Hematopoietic multipotent progenitor cell treated with erythropoietin and hydrocortisone succinate and interleukin-3 and kit ligand, for 17 days (in vitro differentiated cells): ENCODE measurements around the gene RBM47.
"Not testable (repeated sequence)": the region's sequence is repeated elsewhere in the genome, so short reads cannot be mapped to it uniquely, and the experiment has no call there.

Experiments used
- DNase-seq: peaks from one replicate; pipeline ENCODE4 v3.0.0-alpha.2; 2015; ENCODE audit warnings: low spot score

RBM47 gene

DNA sequence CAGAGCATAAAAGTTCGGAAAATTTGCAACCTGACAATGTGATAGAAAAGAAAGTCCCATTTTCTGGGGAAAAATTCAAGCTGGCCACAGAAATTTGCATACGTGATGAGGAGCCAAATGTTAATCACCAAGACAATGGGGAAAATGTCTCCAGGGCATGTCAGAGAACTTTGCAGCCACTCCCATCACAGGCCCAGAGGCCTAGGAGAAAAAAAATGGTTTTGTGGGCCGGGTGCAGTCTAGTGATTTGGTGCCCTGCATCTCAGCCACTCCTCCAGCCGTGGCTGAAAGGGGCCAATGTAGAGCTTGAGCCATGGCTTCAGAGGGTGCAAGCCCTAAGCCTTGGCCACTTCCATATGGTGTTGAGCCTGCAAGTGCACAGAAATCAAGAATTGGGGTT is 223.3 kb downstream of the RBM47 start:
- DNase-seq: no peak

DNA sequence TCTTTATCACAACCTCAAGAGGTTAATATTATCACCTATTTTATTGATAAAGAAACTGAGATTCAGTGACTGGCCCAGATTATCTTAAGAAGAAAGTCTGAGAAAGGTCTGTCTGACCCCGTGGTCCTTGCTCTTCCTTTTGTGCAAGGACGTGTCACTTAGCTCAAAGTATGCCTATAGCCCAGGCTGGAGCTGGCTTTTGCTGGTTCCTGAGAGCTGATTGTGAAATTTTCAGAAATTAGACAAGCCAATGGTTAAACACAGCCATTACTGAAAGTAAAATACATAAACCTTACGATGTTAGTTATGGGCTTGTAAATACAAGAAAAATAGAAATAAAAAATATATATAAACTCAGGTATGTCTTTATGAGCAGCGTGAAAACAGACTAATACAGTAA is 224.5 kb downstream of the RBM47 start:
- DNase-seq: no peak

DNA sequence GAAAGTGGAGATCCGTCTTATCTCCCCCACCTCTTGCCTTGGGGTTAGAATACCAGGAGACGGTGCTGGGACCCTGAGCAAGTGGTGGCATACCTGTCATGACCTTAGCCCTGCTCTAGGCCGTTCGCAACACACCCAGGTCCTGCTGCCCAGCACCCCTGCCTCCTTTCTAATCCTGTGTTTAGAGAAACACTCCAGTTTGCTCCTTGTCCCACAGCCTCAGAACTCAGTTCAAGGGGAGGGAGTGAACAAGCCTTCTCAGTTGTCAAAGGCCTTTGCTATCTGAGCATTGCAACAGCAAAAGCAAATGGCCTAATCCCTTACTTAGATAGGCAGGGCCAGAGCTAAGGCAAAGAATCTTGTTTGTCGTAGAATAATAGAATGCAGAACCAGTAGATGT is 226.6 kb downstream of the RBM47 start:
- DNase-seq: no peak

DNA sequence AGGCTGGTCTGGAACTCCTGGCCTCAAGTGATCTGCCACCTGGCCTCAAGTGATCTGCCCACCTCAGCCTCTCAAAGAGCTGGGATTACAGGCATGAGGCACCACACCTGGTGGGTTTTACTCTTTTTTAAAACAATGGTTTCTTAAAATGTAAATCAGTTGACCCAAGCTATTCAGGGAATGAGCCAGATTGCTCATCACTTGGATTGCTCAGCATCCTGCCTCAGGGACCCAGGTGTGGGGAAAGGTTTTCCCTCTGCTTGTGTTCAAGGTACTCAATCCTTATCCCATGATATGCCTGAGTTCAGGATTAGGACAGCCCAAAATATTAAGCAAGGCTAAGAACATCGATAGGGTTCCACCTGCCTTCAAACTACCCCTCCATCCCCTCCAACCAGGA is 227.1 kb downstream of the RBM47 start:
- no peak for DNase-seq

DNA sequence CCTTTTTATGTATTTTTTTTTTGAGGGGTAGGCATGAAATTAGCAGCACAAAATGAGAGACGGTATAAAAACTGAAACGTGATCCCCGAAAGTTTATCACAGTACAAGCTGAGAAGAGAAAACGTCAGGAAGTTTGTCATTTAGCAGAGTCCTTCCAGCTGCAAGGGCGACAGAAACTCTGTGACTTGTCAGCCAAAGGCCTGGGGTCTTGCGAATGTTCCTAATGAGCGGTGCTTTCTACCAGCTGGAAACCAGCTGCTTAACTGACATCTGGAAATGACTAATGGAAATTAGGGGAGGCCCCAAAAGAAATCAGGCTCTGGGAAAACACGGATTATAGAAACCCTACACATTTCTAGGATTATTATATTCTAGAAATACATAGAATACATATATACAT is 228.0 kb downstream of the RBM47 start:
- no peak for DNase-seq

DNA sequence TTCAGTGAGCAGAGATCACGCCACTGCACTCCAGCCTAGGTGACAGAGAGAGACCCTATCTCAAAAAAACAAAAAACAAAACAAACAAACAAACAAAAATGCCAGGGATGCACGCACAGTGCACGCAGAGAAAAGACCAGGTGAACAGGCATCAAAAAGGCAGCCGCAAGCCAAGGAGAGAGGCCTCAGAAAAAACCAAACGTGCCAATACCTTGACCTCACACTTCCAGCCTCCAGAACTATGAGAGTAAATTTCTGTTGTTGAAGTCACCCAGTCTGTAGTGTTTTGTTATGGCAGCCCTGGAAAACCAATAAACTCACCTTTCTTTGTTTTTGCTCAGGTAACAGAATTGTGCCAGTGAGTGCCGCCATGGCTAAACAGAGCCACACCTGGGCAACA is 228.6 kb downstream of the RBM47 start:
- no peak for DNase-seq

DNA sequence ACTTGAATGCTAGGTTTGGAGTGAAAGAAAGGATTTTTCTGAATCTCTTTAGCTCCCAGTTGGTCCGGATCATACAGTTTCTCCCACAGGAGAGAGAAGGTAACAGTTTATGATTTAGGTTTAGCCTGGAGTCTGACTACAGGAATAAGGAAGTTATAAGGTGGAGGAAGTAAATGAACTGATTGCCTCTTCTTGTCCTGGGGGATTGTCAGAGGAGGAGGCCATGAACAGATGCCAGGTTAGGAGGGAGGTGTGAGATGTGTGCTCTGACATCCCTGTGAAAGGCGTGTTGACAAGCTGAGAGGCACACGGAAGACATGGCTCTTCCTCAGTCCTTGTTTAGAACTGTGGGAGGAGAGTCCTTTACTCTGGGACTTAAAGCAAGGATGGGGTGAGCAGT is 230.1 kb downstream of the RBM47 start:
- DNase-seq: no peak

DNA sequence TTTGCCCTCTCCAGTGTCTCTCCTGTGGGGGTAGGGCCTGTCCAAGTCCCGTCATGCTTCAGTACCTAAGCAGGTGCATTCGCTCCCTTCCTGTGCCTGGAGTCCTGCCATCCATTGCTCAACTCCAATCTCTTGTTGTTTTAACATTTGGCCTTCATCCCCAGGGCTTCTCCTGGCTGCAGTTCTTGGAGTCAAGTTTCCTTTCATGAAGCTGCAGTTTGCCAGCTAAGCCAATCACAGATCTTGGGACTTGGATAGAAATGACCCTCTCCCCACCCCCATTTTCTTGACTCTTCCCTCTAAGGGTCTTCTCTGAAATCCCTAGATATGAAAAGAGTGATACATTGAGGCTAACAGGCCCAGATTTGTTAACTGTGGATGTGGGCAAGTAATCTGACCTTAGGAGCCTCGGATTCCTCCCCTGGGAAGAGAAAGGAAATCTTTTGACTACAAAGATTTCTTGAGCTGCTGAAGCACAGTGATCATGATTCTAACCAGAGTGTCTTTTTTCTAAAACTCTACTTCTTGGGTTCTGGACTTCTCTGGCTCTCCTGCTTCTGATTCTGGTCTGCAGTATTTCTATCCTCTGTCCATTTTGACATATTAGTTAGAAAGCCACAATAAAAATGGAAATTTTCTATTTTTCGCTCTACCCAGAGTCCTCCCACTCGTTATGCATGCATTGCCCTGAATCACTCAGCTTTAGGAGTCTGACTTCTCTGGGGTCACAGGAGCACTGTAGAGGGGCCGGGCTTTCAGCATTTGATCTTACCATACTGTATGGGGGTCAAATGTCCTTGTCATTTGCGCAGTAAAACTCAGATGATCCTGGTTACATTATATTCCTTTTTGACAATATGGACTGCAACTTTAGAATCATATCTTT is 233.5 kb downstream of the RBM47 start:
- no peak for DNase-seq

DNA sequence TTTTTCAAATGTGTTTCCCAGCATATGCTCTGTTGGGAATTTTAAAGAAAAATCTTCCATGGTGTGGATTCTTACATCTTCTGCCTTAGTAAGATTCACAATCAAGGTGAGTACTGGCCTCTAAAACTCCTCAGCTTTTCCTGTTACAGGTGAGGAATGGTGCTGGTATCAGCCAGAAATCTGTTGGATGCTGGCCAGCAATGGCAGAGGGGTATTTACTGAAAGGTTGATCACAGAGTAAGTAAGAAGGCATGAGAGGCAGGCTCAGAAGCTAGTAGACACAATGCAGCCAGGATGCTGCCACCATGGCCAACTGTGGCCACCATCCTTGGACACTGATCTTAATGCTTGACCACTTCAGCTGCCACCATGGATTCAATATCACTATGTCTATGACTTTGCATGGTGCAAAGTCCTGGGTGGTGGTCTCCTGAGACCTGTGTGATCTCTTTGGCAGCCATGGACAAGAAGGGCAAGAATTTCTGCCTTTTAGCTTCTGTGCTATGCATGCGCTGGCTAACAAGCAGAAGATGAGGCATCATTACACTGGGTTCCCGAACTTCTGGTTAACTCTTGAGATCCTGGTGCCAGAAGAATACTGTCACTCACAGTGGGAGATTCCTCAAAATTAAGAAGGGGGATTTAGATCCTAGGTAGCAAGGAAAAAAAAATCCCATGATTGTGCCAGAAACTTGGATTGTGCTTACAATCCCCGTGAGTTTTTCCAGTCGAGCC is 234.3 kb downstream of the RBM47 start:
- no peak for DNase-seq

DNA sequence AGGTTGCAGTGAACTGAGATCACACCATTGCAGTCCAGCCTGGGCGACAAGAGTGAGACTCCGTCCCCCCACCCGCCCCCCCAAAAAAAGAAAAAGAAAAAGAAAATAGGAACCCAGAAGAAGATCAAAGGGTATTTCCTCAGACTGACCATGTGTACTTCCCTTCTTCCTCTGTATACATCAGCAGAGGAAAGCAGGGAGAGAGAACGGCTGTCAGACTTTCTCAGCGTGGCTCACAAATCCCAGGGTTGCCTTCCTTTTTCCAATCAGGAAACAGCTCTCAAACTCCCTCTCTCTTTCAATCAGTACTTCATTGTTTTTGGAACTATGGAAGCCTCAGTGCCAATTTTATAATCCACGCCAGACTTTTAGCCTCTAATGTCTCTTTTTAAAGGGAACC is 235.4 kb downstream of the RBM47 start:
- DNase-seq: no peak

DNA sequence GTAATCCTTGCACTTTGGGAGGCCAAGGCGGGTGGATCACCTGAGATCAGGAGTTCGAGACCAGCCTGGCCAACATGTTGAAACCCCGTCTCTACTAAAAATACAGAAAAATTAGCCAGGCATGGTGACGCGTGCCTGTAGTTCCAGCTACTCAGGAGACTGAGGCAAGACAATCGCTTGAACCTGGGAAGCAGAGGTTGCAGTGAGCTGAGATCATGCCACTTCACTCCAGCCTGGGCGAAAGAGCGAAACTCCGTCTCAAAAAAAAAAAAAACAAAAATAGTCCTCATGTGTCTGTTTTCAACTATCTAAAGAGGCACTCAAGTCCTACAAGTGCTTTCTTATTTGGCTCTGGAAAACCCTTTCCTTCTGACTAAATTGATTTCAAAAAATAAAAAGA is 237.4 kb downstream of the RBM47 start:
- not testable (repeated sequence) for DNase-seq

DNA sequence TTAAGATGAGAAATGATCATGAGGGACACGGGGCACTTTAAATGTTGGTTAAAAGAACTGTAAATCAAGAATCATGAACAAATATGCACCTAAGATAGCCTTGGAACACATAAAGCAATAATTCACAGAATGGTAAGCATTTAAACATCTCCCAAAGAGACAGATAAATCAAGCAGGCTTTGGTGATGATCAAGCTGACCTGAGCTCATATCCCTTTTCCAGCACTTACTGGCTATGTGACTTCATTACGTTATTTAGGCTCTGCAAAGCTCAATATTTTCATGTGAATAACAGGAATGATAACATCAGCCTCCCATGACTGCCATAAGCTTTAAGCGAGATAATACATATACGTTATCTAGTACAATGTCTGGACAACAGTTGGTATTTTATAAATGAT is 239.7 kb downstream of the RBM47 start:
- no peak for DNase-seq

DNA sequence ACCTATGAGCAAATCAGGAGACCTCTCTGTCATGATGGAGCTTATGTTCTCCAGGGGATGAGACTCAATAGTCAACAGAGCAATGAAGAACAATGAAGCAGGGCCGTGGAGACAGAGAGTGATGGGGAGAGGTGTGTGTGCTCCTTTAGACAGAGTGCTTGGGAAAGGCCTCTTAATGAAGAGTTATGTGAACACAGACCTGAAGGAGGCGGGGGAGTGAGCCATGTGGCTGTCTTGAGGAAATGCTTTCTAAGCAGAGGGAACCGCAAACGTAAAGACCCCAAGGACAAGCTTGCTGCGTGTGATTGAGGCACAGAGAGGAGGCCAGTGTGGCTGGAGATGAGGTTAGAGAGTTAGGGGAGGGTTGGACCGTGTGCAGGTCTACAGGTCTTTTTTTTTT is 241.4 kb downstream of the RBM47 start:
- no peak for DNase-seq

DNA sequence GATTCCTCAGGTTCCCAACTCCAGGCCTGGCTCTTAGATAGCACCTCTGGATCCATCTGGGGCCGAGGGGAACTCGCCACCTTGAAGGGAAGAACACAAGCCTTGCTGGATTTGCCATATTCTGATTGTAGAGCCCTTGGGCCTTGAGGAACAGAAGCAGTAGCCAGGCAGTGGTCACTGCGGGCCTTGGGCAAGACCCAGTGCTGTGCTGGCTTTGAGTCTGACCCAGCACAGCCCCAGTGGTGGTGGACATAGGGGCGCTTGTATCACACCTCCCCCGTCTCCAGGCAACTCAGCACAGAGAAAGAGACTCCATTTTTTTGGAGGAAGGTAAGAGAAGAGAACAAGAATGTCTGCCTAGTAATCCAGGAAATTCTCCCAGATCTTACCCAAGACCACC is 249.0 kb downstream of the RBM47 start:
- DNase-seq: no peak

DNA sequence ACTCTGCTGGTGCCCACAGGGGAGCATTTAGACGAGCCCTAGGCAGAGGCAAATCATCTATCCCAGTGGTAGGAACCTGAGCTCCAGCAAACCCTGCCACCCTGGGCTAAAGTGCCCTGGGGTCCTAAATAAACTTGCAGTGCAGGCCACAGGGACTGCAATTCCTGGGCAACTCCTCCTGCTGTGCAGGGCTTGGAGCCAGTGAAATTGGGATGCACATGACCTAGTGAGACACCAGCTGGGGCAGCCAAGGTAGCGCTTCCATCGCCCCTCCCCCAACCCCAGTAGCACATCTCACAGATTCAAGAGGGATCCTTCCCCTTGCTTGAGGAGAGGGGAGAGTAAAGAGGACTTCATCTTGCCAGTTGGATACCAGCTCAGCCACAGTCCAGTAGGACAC is 250.4 kb downstream of the RBM47 start:
- no peak for DNase-seq

DNA sequence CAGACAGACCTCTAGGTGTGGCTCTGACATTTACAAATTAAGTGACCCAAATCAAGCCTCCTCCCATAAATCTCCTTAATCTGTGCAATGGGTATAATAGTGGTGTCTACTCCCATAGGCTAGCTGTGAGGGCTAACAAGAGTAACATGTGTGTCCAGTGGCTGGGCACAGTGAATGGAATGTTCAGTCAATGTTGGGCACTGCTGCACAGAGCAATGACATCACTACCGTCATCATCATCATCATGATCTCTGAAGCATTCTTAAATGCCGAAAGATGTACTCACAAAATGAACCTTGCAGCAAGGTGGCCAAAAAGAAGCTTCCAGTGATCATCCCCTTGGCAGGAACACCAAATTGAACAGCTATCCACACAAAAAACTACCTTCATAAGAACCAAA is 251.0 kb downstream of the RBM47 start:
- no peak for DNase-seq

DNA sequence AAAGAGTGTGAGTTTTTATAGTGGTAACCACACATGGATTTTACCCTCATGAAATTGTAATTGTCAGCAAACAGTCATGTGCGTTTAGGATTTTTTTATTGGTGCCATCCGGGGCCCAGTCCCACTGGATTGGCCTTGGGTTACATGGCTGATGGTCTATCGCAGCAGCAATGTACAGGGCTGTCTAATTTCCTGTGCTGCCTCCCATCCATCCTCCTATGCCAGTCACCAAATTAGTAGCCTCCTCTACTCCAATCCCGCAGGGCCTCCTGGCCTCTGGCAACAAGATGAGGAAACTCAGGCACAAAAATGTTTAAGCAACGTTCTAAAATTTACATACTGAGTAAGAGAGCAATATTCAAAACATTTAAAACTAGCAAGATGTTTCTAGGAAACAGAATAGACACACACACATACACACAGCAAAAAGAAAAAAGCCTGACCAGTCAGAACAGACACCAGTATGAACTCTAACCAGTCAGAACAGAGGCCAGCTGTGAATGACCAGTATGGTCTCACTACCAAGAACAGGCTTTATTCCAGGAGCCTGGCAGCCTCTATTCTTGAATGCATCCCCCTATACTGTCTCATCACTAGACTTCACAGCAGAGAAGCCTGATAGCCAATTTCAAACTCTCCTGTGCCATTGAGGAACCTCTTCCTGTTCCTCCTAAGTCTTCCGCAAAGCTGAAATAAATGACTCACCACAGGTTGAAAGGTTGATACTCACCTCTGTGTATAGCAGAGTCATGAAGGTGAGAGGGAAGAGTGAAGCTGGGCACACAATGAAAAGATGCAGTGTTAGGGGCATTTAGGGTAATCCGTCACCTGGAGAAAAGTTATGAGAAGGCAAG is 251.9 kb downstream of the RBM47 start:
- no peak for DNase-seq

DNA sequence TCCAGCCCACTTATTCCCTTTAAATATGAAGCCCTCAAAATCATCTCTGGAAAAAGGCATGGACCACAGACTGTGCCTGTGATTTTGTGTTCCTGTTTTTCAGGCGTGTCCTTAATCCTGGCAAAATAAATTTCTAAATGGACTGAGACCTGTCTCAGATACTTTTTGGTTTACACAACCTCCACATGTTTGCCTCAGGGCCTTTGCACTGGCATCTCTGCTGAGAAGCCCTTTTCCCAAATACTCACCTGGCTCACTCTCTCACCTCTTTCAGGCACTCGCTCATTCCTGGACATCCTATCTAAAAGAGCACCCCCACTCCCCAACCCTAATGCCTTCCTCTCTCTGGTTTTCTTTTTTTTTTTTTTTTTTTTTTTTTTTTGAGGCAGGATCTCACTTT is 254.0 kb downstream of the RBM47 start:
- DNase-seq: no peak

DNA sequence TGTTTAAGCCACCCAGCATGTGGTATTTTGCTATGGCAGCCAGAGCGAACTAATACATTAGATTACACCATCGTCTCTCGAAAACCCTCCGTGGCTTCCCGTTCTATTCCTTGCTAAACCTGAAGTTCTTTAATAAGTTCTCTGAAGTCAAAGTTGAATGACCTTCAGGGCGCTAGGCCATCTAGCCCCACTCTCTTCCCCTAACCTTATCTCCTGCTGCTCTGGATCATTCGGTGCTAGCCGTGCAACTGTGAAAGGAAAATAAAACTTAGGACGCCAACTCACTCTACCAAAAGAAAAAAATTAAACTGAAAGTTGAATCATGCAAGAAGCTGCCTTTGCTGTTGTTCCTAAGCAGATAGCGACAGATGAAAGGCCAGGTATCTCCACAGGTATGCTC is 254.6 kb downstream of the RBM47 start:
- no peak for DNase-seq

DNA sequence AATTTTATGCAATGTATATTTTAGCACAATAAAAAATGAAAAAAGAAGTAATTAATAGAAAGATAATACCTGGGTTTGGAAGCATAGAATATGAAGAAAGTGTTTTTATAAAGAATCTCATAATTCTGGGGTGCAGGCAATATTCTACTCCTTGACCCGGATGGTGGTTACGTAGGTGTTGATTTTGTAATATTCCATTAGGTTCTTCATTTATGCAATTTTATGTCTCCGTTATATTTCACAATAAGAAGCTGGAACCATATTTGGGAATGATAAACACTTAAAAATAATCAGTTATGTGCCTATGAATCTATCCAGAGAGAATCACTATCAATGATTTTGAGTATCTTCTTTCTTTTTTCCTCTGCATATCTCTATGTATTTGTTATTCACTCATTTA is 256.0 kb downstream of the RBM47 start:
- no peak for DNase-seq
